HEK293 (cell line): ENCODE measurements around the gene SST.

Source experiments
- CTCF ChIA-PET: fragments of 350-600 bp; formaldehyde crosslinking; extraction: SDS; loops from one replicate; lab custom pipeline; 2021; ENCODE audit warnings: antibody characterized with exemption; lab: Yijun Ruan, JAX
- POLR2A ChIA-PET: fragments of 300-600 bp; formaldehyde crosslinking; extraction: SDS; loops from one replicate; lab custom pipeline; 2020; ENCODE audit warnings: antibody characterized with exemption, inconsistent platforms; lab: Yijun Ruan, JAX
- H3K27ac ChIP-seq: fragments of 200-500 bp; sonication (Bioruptor generic); 2 replicates; pipeline ENCODE4 v1.5.1; 2014; ENCODE audit warnings: low read depth, low read length, control low read depth, inconsistent platforms; ENCODE audit errors: extremely low read depth
- H3K36me3 ChIP-seq, 2 experiments: fragments of 200-500 bp in 1 of 2; sonication (Bioruptor generic) in 1 of 2; 1 replicate in 1 of 2; 2 replicates in 1 of 2; pipeline ENCODE4 v1.5.1; 2014 to 2017; ENCODE audit warnings: inconsistent platforms in 2 of 2, low read length in 2 of 2; ENCODE audit not compliant: control insufficient read depth in 2 of 2, insufficient read depth in 1 of 2
- H3K4me1 ChIP-seq: fragments of 200-500 bp; sonication (Bioruptor generic); 2 replicates; pipeline ENCODE4 v1.5.1; 2014; ENCODE audit warnings: mild to moderate bottlenecking, low read length, inconsistent platforms; ENCODE audit not compliant: control insufficient read depth, insufficient read depth
- H3K4me3 ChIP-seq: 2 replicates; pipeline ENCODE4 v1.5.1; 2011; ENCODE audit warnings: low read depth, mild to moderate bottlenecking, control low read depth, low read length, moderate library complexity
- H3K9me3 ChIP-seq: fragments of 200-500 bp; sonication (Bioruptor generic); 2 replicates; pipeline ENCODE4 v1.5.1; 2014; ENCODE audit warnings: low read depth, low read length, inconsistent platforms; ENCODE audit not compliant: control insufficient read depth, insufficient read depth
- GLI2 ChIP-seq: fragments of 450-650 bp; formaldehyde crosslinking; IDR thresholded peaks from 2 replicates; pipeline ENCODE4; 2017; ENCODE audit warnings: missing biosample characterization, missing genetic modification characterization, low read depth, borderline replicate concordance
- HOXD13 ChIP-seq: sonication (generic); formaldehyde crosslinking; IDR thresholded peaks from 2 replicates; pipeline ENCODE4 v1.8.0; 2022; ENCODE audit warnings: missing genetic modification reagents, borderline replicate concordance
- MZF1 ChIP-seq: fragments of 450-650 bp; formaldehyde crosslinking; IDR thresholded peaks from 2 replicates; pipeline ENCODE4 v1.5.1; 2017; ENCODE audit warnings: missing biosample characterization, missing genetic modification characterization, borderline replicate concordance
- OSR2 ChIP-seq: fragments of 450-650 bp; formaldehyde crosslinking; IDR thresholded peaks from 2 replicates; pipeline ENCODE4 v1.5.1; 2016; ENCODE audit warnings: missing biosample characterization, missing genetic modification characterization
- SCRT2 ChIP-seq: fragments of 450-650 bp; formaldehyde crosslinking; IDR thresholded peaks from 2 replicates; pipeline ENCODE4 v1.5.1; 2016; ENCODE audit warnings: missing biosample characterization, missing genetic modification characterization
- ZBTB49 ChIP-seq: fragments of 450-650 bp; formaldehyde crosslinking; IDR thresholded peaks from 2 replicates; pipeline ENCODE4 v1.5.1; 2016; ENCODE audit warnings: missing biosample characterization, missing genetic modification characterization, low read depth
- ZNF280C ChIP-seq: fragments of 450-650 bp; formaldehyde crosslinking; IDR thresholded peaks from 2 replicates; pipeline ENCODE4 v1.5.1; 2016; ENCODE audit warnings: missing biosample characterization, missing genetic modification characterization
- ZNF404 ChIP-seq: fragments of 450-650 bp; formaldehyde crosslinking; IDR thresholded peaks from 2 replicates; pipeline ENCODE4 v1.5.1; 2017; ENCODE audit warnings: missing biosample characterization, missing genetic modification characterization
- ZNF501 ChIP-seq: fragments of 450-650 bp; formaldehyde crosslinking; IDR thresholded peaks from 2 replicates; pipeline ENCODE4 v1.5.1; 2016; ENCODE audit warnings: missing biosample characterization, missing genetic modification characterization
- ZSCAN5A ChIP-seq: fragments of 450-650 bp; formaldehyde crosslinking; IDR thresholded peaks from 2 replicates; pipeline ENCODE4 v1.5.1; 2016; ENCODE audit warnings: missing biosample characterization, missing genetic modification characterization
- TF ChIP-seq, protein P1 (sequence below): fragments of 450-650 bp; formaldehyde crosslinking; IDR thresholded peaks from 2 replicates; pipeline ENCODE4 v1.5.1; 2016; ENCODE audit warnings: missing biosample characterization, missing genetic modification characterization
- TF ChIP-seq, protein P2 (sequence below): fragments of 450-650 bp; formaldehyde crosslinking; IDR thresholded peaks from 2 replicates; pipeline ENCODE4 v1.5.1; 2017; ENCODE audit warnings: missing biosample characterization, missing genetic modification characterization

The SST gene

GRCh38 chr3:187669675-187670504, at the start of gene SST (continued):
- TF ChIP-seq, protein P1, sequence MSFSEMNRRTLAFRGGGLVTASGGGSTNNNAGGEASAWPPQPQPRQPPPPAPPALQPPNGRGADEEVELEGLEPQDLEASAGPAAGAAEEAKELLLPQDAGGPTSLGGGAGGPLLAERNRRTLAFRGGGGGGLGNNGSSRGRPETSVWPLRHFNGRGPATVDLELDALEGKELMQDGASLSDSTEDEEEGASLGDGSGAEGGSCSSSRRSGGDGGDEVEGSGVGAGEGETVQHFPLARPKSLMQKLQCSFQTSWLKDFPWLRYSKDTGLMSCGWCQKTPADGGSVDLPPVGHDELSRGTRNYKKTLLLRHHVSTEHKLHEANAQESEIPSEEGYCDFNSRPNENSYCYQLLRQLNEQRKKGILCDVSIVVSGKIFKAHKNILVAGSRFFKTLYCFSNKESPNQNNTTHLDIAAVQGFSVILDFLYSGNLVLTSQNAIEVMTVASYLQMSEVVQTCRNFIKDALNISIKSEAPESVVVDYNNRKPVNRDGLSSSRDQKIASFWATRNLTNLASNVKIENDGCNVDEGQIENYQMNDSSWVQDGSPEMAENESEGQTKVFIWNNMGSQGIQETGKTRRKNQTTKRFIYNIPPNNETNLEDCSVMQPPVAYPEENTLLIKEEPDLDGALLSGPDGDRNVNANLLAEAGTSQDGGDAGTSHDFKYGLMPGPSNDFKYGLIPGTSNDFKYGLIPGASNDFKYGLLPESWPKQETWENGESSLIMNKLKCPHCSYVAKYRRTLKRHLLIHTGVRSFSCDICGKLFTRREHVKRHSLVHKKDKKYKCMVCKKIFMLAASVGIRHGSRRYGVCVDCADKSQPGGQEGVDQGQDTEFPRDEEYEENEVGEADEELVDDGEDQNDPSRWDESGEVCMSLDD (tag by site-specific recombination) = no peak
- TF ChIP-seq MZF1 = no peak
- no peak for TF ChIP-seq OSR2 (tag by site-specific recombination)
- no peak for TF ChIP-seq GLI2
- TF ChIP-seq, protein P2, sequence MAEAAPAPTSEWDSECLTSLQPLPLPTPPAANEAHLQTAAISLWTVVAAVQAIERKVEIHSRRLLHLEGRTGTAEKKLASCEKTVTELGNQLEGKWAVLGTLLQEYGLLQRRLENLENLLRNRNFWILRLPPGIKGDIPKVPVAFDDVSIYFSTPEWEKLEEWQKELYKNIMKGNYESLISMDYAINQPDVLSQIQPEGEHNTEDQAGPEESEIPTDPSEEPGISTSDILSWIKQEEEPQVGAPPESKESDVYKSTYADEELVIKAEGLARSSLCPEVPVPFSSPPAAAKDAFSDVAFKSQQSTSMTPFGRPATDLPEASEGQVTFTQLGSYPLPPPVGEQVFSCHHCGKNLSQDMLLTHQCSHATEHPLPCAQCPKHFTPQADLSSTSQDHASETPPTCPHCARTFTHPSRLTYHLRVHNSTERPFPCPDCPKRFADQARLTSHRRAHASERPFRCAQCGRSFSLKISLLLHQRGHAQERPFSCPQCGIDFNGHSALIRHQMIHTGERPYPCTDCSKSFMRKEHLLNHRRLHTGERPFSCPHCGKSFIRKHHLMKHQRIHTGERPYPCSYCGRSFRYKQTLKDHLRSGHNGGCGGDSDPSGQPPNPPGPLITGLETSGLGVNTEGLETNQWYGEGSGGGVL (tag by site-specific recombination) = no peak
- no peak for TF ChIP-seq ZNF501 (tag by site-specific recombination)
- TF ChIP-seq ZNF404 = no peak
- TF ChIP-seq ZNF280C (tag by site-specific recombination) = no peak
- TF ChIP-seq ZBTB49 (tag by site-specific recombination) = no peak
- TF ChIP-seq SCRT2 (tag by site-specific recombination) = no peak
- 0 out of 2 replicates have a peak, but pooled peaks have one; percentile 34 for TF ChIP-seq HOXD13 (CRISPR knock-in tag)

GRCh38 chr3:187719628-187720336, 49.6 kb upstream of the SST start:
- H3K4me3 ChIP-seq = no peak overlapping the region
- peaks cover 0 to 31% of the 10 kb centered on the region in 2 experiments for H3K36me3 ChIP-seq
- ChIA-PET POLR2A (no interaction called here), CTCF (interaction anchor here (0.6 to 1.8 kb wide), 6 partner anchors 19 to 1884 kb away, joined by 3 to 12 read pairs (median 4); no protein-coding TSS in a partner anchor)
- H3K27ac ChIP-seq = no peak overlapping the region
- no peak for TF ChIP-seq ZSCAN5A (tag by site-specific recombination)
- no peaks in the 10 kb centered on the region for H3K9me3 ChIP-seq
- H3K4me1 ChIP-seq = no peaks in the 10 kb centered on the region
